Measurements from ENCODE around the gene AHNAK2.

DNA sequence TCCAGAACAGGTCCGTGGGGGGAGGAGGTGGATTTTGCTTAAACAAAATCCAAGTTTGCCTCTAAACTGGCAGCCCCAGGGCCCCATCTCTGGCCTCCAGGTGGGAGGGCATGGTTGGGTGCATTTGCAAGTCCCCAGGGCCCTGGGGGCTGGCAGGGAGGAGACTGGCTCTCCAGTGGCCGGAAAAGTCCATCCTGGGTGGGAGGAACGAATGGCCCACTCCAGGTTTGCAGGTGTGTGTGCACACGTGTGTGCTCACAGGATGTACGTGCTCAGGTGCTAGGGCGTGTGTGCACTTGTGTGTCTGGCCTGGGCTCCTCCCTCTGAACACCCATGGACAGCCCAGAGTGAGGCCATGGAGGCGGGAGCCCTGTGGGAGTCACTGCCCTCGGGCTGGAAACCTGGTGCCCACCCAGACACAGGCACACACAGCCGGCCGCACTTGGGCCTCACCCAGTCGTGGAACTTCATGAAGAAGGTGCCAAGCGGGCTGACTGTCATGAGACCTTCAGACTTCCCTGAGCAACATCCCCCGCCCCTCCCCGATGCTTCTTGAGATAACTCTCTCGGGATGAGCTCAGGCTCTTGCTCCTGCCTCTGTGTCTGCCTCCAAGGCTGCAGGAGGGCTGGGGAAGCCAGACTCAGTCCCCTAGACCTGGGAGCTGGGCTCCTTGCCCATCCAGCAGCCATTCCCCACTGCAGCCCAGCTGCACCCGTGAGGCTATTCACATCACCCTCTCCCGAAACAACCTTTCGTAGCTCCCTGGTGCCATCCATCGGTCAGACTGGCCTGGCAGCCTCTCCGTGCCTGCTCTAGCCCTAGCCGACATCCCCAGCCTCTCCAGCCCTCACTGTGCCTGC lies 9.4 kb downstream of the AHNAK2 start:
- TF ChIP-seq, protein P1, sequence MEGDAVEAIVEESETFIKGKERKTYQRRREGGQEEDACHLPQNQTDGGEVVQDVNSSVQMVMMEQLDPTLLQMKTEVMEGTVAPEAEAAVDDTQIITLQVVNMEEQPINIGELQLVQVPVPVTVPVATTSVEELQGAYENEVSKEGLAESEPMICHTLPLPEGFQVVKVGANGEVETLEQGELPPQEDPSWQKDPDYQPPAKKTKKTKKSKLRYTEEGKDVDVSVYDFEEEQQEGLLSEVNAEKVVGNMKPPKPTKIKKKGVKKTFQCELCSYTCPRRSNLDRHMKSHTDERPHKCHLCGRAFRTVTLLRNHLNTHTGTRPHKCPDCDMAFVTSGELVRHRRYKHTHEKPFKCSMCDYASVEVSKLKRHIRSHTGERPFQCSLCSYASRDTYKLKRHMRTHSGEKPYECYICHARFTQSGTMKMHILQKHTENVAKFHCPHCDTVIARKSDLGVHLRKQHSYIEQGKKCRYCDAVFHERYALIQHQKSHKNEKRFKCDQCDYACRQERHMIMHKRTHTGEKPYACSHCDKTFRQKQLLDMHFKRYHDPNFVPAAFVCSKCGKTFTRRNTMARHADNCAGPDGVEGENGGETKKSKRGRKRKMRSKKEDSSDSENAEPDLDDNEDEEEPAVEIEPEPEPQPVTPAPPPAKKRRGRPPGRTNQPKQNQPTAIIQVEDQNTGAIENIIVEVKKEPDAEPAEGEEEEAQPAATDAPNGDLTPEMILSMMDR (IDR thresholded peaks at IDR 0.05; ENCODE audit: low read depth, low read length, poor library complexity, severe bottlenecking): peak; percentile 21
- no peak for TF ChIP-seq EZH2phosphoT487 (IDR thresholded peaks at IDR 0.05; ENCODE audit: borderline replicate concordance, low read length)

Data from DOHH2 (cell line).